Measurements from ENCODE around the gene ULBP1. TPM values are rescaled to one million over a fixed set of nuclear protein-coding genes. Genes with fewer than 3 reads are reported as not detected.
"Not testable (repeated sequence)": the region's sequence is repeated elsewhere in the genome, so short reads cannot be mapped to it uniquely, and the experiment has no call there.

Gene ULBP1
- polyA plus RNA-seq, 1 experiment = 2.8 TPM

DNA sequence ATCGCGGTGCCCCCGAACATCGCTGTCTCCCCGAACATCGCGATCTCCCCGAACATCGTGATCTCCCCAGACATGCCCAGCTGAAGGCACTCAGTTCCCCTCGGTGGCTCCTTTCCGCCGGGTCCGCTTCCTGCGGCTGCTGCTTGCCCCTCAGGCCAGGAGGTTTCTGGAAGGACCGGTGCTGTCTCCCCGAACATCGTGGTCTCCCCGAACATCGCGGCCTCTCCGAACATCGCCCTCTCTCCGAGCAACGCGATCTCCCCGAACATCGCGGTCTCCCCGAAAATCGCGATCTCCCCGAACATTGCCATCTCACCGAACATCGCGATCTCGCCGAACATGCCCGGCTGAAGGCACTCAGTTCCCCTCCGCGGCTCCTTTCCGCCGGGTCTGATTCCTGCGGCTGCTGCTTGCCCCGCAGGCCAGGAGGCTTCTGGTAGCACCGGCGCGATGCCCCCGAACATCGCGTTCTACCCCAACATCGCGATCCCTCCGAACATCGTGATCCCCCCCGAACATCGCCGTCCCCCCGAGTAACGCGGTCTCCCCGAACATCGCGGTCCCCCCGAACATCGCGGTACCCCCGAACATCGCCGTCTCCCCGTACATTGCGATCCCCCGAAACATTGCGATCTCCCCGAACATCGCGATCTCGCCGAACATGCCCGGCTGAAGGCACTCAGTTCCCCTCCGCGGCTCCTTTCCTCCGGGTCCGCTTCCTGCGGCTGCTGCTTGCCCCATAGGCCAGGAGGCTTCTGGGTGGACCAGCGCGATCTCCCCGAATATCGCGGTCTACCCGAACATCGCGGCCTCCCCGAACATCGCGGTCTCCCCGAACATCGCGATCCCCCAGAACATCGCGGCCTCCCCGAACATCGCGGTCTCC lies 808 bp downstream of the ULBP1 start:
- TF ChIP-seq, protein P1, sequence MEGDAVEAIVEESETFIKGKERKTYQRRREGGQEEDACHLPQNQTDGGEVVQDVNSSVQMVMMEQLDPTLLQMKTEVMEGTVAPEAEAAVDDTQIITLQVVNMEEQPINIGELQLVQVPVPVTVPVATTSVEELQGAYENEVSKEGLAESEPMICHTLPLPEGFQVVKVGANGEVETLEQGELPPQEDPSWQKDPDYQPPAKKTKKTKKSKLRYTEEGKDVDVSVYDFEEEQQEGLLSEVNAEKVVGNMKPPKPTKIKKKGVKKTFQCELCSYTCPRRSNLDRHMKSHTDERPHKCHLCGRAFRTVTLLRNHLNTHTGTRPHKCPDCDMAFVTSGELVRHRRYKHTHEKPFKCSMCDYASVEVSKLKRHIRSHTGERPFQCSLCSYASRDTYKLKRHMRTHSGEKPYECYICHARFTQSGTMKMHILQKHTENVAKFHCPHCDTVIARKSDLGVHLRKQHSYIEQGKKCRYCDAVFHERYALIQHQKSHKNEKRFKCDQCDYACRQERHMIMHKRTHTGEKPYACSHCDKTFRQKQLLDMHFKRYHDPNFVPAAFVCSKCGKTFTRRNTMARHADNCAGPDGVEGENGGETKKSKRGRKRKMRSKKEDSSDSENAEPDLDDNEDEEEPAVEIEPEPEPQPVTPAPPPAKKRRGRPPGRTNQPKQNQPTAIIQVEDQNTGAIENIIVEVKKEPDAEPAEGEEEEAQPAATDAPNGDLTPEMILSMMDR (IDR thresholded peaks at IDR 0.05; ENCODE audit: low read depth, low read length) = no peak
- ChIA-PET CTCF (interaction anchor here (1.0 kb wide), 1 partner anchor 9 kb away, joined by 3 read pairs; no protein-coding TSS in a partner anchor), POLR2A (no interaction called here)
- Histone ChIP-seq H3K9me3 (ENCODE audit: control insufficient read depth, insufficient read depth, low read length) (no peaks in the 10 kb centered on the region; the same call in 1 of the 2 replicates), H3K4me3 (ENCODE audit: low read depth, low read length) (peak overlapping the region; percentile 64), H3K27ac (ENCODE audit: low read depth, low read length) (no peak overlapping the region), H3K27me3 (ENCODE audit: control insufficient read depth, insufficient read depth, low read length) (peaks cover 40% of the 10 kb centered on the region)
- DNase-seq (ENCODE audit: low read depth, low spot score) = no peak

DNA sequence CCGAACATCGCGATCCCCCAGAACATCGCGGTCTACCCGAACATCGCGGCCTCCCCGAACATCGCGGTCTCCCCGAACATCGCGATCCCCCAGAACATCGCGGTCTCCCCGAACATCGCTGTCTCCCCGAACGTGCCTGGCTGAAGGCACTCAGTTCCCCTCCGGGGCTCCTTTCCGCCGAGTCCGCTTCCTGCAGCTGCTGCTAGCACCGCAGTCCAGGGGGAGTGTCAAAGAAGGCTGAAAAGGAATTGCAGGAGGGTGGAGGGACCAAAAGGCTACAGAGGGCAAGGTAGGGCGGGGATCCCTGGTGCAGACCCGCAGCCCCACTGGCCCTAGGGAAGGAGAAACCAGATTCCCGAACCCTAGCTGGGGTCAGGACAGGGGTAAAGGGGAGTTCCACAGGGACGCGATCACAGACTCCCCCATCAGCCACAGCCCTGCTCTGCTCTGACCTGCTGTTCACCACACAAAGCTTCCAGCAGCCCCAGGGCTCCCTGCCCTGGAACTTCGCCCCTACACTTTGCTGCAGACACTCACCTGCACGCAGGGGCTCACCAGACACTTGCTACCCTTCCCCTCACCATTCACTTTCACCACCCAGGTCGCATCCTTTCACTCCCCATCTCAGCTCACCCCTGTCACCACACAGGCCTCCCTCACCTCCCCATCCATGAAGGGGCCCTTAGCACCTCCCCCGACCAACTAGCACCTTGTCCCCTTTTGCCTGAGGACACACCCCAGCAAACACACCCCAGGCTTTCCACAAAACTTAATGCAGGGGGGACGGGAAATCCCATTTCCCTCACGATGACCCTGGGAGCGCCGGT lies 1.7 kb downstream of the ULBP1 start:
- Histone ChIP-seq H3K9me3 (ENCODE audit: control insufficient read depth, insufficient read depth, low read length) (no peaks in the 10 kb centered on the region; the same call in 1 of the 2 replicates), H3K27me3 (ENCODE audit: control insufficient read depth, insufficient read depth, low read length) (peaks cover 48% of the 10 kb centered on the region), H3K27ac (ENCODE audit: low read depth, low read length) (no peak overlapping the region), H3K4me3 (ENCODE audit: low read depth, low read length) (peak overlapping the region; percentile 64)
- CTCF ChIA-PET = no interaction called here
- no peak for DNase-seq (ENCODE audit: low read depth, low spot score)
- TF ChIP-seq, protein P1 (IDR thresholded peaks at IDR 0.05; ENCODE audit: low read depth, low read length) = no peak
- POLR2A ChIA-PET = no interaction called here

DNA sequence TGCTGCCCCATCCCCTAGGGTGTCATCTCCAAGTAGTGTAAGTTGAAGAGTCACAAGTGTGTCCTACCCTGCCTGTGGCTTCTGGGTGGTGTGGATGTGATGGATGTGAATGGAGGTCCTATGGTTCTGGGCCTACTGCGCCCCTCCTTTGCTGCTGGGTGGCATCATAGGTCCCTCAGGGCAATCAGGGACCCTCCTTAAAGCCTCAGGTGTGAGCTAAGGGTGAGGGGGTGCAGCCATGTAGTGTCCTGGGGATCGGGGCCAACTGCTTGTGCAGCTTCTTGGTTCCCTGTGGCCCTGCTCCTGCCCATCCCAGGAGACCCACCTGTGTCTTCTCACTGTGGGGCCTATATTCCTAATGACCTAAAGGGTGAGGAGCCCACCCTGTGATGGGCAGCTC lies 2.6 kb downstream of the ULBP1 start:
- CTCF ChIA-PET; DNase-seq (ENCODE audit: low read depth, low spot score); H3K9me3 ChIP-seq (ENCODE audit: control insufficient read depth, insufficient read depth, low read length); H3K27ac ChIP-seq (ENCODE audit: low read depth, low read length); POLR2A ChIA-PET; H3K4me3 ChIP-seq (ENCODE audit: low read depth, low read length): not testable (repeated sequence)
- H3K27me3 ChIP-seq (ENCODE audit: control insufficient read depth, insufficient read depth, low read length) = peaks cover 47% of the 10 kb centered on the region

DNA sequence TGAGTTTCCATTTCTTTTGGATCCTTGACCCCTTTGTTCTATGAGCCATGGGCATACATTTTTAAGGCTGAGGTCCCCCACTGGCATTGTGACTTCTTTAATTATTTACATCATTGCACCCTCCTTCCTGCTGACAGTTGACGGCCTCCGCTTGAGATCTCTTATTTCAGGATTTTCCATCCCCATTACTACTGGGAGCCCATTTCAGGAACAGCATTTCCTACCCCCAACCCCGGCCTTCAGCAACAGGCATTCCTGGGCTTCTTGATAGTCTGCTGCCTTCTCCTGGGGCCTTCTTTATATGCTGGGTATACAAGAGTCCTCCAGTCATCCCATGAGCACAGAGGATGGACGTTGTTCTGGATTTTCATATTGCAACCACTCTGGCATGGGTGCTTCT lies 3.8 kb downstream of the ULBP1 start:
- Histone ChIP-seq H3K9me3 (ENCODE audit: control insufficient read depth, insufficient read depth, low read length) (no peaks in the 10 kb centered on the region; the same call in 1 of the 2 replicates), H3K27me3 (ENCODE audit: control insufficient read depth, insufficient read depth, low read length) (peaks cover 47% of the 10 kb centered on the region), H3K27ac (ENCODE audit: low read depth, low read length) (no peak overlapping the region), H3K4me3 (ENCODE audit: low read depth, low read length) (no peak overlapping the region)
- no peak for DNase-seq (ENCODE audit: low read depth, low spot score)
- TF ChIP-seq, protein P1 (IDR thresholded peaks at IDR 0.05; ENCODE audit: low read depth, low read length) = no peak
- POLR2A ChIA-PET = no interaction called here
- CTCF ChIA-PET = no interaction called here

DNA sequence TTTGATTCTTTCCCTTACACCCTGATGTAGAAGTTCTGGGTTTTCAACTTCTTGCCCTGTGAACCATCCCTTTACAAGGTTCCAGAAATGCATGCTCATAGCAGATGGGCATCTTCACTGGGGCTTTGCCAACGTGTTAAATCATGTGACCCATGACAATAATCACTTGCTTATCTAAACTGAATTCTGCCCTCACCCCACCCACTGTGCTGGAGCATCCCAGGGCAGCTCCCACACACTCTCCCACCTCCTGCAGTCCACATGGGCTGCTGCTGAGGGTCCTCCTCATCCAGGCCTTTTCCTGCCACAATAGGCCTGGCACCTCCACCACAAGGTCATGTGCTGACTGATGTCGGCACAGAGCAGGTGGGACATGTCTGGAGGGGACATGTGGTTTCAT lies 4.3 kb downstream of the ULBP1 start:
- H3K27me3 ChIP-seq (ENCODE audit: control insufficient read depth, insufficient read depth, low read length) = peaks cover 49% of the 10 kb centered on the region
- DNase-seq (ENCODE audit: low read depth, low spot score); POLR2A ChIA-PET; CTCF ChIA-PET; H3K9me3 ChIP-seq (ENCODE audit: control insufficient read depth, insufficient read depth, low read length); H3K27ac ChIP-seq (ENCODE audit: low read depth, low read length); H3K4me3 ChIP-seq (ENCODE audit: low read depth, low read length): not testable (repeated sequence)

DNA sequence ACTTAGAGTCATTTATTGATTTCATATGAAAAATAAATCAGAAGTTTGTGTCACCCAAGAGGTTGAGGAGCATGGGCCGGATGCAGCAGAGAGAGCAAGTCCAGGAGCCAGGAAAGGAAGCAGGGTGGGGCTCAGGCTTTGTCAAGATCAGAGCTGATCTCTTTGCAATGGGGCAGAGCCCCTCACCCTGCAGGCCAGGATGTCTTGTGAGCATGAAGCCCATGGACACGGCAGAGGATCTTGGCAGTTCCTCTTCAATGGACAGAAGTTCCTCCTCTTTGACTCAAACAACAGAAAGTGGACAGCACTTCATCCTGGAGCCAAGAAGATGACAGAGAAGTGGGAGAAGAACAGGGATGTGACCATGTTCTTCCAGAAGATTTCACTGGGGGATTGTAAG lies 5.2 kb downstream of the ULBP1 start:
- DNase-seq (ENCODE audit: low read depth, low spot score); POLR2A ChIA-PET; H3K9me3 ChIP-seq (ENCODE audit: control insufficient read depth, insufficient read depth, low read length); H3K4me3 ChIP-seq (ENCODE audit: low read depth, low read length); CTCF ChIA-PET; H3K27ac ChIP-seq (ENCODE audit: low read depth, low read length): not testable (repeated sequence)
- peaks cover 50% of the 10 kb centered on the region for H3K27me3 ChIP-seq (ENCODE audit: control insufficient read depth, insufficient read depth, low read length)
